AG09309 (cell line): ENCODE results near the gene GLRA3.

ENCODE experiments used
- DNase-seq: peaks from one replicate; pipeline ENCODE4 v3.0.0-alpha.2; 2010; ENCODE audit warnings: low read depth
- H3K4me3 ChIP-seq: 2 replicates; pipeline ENCODE4 v1.5.1; 2011; ENCODE audit warnings: mild to moderate bottlenecking, low read depth, low read length, moderate library complexity; ENCODE audit not compliant: control insufficient read depth
- TF ChIP-seq, protein P1 (sequence below): IDR thresholded peaks from 2 replicates; pipeline ENCODE4 v1.5.1; 2011; ENCODE audit warnings: mild to moderate bottlenecking, low read depth, low read length, inconsistent platforms; ENCODE audit not compliant: insufficient read depth, control insufficient read depth; ENCODE audit errors: missing control alignments

GLRA3 gene

DNA sequence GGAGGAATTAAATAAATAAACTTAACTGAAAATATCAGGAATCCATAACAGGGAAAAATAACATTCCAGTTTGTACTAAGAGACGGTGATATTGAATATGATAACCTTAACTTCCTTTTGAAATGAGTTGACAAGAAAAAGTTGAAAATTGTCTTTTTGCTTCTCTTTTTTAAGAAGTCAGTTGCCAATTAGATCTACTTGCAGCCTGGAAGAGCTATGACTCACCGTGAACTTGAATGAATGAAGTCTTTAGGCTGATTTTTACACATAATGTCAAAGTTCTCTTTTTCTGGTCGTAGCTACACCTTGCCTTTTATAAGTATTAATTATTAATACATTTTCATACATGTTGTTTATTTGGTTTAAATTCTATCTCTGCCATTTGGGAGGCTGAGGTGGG lies 212.4 kb downstream of the GLRA3 start:
- H3K4me3 ChIP-seq, result no peak overlapping the region
- TF ChIP-seq, protein P1, sequence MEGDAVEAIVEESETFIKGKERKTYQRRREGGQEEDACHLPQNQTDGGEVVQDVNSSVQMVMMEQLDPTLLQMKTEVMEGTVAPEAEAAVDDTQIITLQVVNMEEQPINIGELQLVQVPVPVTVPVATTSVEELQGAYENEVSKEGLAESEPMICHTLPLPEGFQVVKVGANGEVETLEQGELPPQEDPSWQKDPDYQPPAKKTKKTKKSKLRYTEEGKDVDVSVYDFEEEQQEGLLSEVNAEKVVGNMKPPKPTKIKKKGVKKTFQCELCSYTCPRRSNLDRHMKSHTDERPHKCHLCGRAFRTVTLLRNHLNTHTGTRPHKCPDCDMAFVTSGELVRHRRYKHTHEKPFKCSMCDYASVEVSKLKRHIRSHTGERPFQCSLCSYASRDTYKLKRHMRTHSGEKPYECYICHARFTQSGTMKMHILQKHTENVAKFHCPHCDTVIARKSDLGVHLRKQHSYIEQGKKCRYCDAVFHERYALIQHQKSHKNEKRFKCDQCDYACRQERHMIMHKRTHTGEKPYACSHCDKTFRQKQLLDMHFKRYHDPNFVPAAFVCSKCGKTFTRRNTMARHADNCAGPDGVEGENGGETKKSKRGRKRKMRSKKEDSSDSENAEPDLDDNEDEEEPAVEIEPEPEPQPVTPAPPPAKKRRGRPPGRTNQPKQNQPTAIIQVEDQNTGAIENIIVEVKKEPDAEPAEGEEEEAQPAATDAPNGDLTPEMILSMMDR, result no peak
- DNase-seq, result no peak

DNA sequence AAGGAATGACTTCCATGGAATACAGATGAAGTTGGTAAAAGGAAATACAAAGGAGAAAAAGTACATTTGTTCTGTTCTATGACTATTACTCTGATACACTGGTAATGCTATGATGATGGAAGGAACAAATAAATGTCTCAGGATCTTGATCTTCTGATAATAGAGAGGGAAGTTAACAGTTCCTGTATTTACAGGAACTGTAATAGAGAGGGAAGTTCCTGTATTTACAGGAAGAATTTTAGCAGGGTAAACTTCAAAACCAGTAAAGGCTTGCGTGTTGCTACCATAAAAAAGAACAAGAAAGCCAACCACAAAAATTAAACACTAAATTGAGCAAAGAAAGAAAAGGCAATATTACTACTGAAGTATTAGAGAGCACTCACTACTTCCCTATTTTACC lies 215.1 kb downstream of the GLRA3 start:
- TF ChIP-seq, protein P1, result no peak
- DNase-seq, result no peak
- no peak overlapping the region for H3K4me3 ChIP-seq

DNA sequence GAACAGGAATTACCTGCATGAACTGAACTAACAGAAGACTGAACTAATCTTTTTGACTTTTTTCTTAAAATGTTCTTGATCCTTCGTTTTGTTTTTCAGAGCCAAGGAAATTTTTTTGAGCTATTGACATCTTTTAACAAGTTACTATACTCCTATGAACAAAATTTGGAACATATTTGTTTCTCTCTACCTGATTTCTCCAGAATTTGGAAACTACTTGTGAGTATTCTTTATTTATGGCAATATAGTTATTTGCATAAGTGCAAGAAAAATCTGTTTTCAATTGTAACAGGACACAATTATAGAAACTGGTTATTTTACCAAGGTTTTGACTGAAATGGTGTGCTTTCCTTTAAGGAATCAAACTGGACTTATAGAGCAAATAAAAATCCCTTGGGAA lies 217.3 kb downstream of the GLRA3 start:
- TF ChIP-seq, protein P1, result no peak
- H3K4me3 ChIP-seq, result no peak overlapping the region
- no peak for DNase-seq

DNA sequence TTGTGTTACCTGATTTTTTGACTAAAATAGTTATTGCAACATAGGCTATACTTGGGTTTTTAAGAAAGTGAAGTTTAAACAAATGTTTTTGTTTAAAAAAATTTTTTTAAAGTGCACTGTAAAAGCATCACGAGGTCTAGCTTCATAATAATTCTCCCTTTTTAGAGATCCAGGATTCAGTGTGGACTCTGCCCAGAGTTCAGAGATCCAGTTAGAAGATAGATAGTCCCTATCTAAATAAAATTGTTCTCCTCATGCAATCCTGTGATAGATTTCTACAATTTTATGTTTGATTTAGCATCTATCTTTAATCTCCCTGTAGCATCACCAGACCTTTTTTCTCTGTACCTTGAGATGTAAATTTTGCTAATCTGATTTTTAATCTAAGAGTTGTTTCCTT lies 221.3 kb downstream of the GLRA3 start:
- no peak for DNase-seq
- H3K4me3 ChIP-seq, result no peak overlapping the region
- TF ChIP-seq, protein P1, result no peak

DNA sequence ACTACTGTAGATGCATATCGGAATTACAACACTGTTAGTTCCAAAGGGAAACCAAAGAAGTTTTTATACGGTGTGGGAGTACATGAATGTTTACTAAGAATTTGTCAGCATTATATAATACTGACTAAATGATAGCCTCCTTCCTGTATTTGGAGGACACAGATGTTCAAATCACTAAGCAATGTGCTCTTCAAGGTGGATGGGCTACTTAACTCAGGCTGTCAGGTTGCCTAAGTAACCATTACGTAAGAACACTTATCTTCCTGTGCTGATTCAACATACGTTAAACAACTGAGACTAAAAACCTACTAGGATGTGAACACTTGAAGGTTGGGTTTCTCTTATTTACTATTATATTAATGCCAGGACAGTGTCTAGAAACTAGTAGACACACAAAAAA lies 224.8 kb downstream of the GLRA3 start:
- no peak overlapping the region for H3K4me3 ChIP-seq
- peak; percentile 11 for DNase-seq
- TF ChIP-seq, protein P1, result no peak

DNA sequence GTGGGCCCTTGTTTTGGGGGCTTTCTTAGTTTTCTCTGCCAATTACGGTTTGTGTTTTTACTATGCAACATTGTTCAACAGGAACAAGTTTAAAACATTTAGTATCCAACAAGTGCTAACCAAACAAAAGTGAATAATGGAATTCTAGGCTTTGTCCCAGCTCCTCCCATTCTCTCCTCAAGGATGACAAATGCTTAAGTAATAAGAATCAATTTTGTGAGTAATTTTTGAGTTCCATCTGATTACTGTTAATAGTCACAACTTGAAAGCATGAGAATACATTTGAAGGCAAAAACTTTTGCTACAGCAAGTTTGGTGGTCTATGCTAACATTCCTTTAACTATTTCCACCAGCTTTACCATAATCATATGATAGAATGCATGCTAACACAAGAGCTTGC lies 228.7 kb downstream of the GLRA3 start:
- no peak overlapping the region for H3K4me3 ChIP-seq
- no peak for DNase-seq
- TF ChIP-seq, protein P1, result no peak

DNA sequence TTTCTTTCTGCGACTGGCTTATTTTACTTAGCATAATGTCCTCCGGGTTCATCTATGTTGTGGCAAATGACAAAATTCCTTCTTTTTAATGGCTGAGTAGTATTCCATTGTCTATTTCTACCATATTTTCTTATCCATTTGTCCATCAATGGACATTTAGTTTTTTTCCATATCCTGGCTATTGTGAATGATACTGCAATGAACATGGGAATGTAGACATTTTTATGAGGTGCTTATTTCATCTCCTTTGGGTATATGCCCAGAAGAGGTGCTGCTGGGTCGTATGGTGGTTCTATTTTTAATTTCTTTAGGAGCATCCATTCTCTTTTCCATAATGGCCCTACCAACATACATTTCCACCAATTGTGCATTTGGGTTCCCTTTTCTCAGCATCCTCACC lies 230.2 kb downstream of the GLRA3 start:
- TF ChIP-seq, protein P1, result no peak
- no peak for DNase-seq
- H3K4me3 ChIP-seq, result no peak overlapping the region
